Iris pigment epithelial cell (primary cell): ENCODE data around the gene NXPH2.

Source experiments
- DNase-seq: peaks from one replicate; pipeline ENCODE4 v3.0.0-alpha.2; 2011; ENCODE audit warnings: low read depth

The NXPH2 gene

GRCh38 chr2:138779781-138780445, at the start of gene NXPH2:
TSS of gene NXPH2 (minus strand) at chr2:138780390. CDS start at chr2:138780241, 149 bp downstream.
- DNase-seq, result no peak

- DNase-seq, result peak; percentile 17
Observed at GRCh38 chr2:138829326-138829919, 49.2 kb upstream of the NXPH2 start.

GRCh38 chr2:138827426-138828054, 47.4 kb upstream of the NXPH2 start:
- DNase-seq, result peak; percentile 67

- no peak for DNase-seq
Observed at GRCh38 chr2:138823666-138824065, 43.5 kb upstream of the NXPH2 start.

DNA sequence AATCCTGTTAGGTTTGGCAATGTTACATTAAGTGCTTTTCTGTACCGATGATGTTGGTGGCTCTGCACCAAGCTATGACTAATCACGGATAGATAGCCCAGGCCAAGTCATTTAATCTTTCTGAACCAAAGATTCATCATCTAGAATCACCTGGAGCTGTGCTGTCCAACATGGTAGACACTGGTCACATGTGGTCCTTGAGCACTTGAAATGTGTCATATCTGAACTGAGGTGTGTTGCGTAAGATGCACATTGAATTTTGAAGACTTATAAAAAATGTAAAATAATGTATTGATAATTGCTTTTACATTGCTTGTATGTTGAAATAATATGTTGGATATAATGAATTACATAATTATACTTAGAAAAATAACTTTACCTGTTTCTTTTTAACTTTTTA, 39.8 kb upstream of the NXPH2 start:
- no peak for DNase-seq

- DNase-seq, result no peak
Observed at GRCh38 chr2:138818556-138818955, 38.4 kb upstream of the NXPH2 start.

GRCh38 chr2:138814123-138814898, 34.1 kb upstream of the NXPH2 start:
- DNase-seq, result no peak

- no peak for DNase-seq
Observed at GRCh38 chr2:138811431-138811830, 31.2 kb upstream of the NXPH2 start.

DNA sequence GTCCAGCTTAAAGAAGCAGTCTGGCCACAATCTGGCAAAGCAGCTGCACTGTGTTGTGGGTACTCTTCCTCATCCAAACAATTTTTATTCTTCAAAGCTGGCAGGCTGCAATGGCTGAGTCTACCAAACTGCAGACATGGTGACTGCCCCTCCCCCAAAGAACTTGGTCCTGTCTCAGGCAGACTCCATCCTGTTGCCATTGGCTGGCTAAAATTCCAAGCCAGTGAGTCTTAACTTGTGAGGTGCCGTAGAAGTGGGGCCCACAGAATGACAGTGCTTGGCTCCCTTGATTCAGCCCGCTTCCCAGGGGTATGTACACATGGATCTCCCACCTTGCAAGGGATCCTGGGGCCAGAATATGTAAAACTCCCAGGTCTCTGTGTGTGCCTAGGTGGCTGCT, 14.5 kb upstream of the NXPH2 start:
- DNase-seq, result no peak

GRCh38 chr2:138787053-138787666, 7.0 kb upstream of the NXPH2 start:
- DNase-seq, result peak; percentile 48

- DNase-seq, result no peak
Observed at GRCh38 chr2:138782383-138782782, 2.2 kb upstream of the NXPH2 start.

DNA sequence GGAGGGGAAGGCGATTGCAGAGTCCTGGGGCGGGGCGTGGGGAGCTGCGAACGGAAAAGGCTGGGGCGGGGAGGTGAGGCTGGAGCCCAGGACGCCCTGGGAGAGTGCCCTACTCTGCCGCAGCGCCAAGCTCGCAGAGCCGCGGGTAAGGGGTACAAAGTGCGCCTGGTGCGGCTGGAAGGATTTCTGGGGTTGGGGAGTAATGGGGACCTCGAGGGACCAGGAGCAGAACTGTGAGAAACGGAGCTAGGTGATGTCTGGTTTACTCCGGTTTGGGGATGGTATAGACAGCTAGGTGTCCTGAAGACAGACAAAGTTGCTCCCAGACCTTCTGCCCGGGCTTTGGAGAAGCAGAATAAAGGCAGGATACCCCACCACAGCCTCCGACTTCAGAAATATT, 718 bp upstream of the NXPH2 start:
- DNase-seq, result no peak

GRCh38 chr2:138780446-138780880, 273 bp upstream of the NXPH2 start:
- no peak for DNase-seq

DNA sequence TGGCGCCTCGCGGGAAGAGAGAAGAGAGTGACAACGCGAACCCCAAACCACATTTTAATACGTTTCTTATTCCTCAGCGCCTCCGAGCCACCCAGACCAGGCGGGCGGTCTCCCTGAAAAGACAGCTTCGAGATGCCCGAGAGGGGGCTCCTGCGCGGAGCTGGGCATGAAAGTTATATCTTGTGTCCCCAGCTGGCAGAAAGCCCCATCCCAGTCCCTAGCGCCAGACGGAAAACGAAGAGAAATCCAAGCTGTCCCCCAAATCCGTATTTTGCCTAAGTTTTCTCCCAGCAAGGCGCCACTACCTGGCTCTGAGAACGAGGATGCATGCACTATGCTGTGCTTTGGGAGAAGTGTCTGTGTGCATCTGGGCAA, 797 bp downstream of the NXPH2 start:
- DNase-seq, result no peak

DNA sequence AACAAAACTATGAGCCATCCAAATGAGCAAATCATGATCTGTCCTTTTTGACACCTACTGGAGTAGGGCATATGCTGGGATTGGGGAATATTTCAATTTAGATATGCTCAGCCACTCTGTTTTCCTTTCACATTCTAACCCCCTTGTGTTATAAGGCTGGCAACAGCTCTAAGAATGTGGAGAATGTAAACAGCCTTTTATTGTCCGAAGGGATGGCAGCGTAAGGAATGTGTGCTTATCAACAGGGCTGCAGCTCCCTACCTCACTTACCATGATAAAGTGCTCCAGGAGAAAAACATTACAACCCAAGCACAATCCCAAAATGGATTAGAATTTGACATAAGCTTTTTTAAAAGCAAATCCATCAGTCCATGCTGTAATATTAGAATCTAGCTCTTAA, 2.2 kb downstream of the NXPH2 start:
- DNase-seq, result peak; percentile 23

- DNase-seq, result no peak
Observed at GRCh38 chr2:138775736-138776135, 4.5 kb downstream of the NXPH2 start.

DNA sequence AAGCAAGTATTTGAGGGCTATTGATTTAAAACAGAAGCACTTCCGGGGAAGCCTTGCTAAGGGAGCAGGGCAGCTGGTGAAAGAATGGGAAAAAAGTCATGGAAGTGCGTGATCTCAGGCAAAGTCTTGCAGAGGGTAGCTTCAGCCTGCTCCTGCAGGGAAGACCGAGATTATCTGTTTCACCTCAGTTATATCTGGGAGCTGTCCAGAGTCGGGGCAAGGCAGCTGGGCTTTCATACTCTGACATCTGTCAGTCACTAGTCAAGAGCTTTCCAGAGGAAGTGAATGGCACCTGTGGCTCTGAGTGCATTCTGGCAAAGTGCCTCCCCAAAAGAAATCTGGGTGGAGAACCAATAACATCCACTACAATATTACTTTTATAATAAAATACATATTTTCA, 8.7 kb downstream of the NXPH2 start:
- no peak for DNase-seq

DNA sequence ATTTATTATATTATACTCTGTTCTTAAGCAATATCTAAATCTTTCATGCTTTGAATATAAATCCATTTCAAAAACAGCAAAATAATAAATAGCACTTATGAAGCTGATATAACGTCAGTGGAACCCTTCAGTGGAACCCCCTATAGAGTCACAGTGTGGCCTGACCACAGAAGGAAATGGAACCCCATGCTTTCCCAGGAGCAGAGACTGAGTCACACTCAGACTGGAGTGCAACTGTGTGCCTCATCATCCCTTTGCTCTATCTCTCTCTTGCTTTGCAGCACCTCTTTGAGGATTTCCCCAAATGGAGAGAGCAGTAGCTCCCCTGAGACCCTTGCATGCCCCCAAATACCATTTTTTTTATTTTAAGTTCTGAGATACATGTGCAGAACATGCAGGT, 13.1 kb downstream of the NXPH2 start:
- DNase-seq, result peak; percentile 9

GRCh38 chr2:138766464-138766863, 13.7 kb downstream of the NXPH2 start:
- DNase-seq, result no peak

DNA sequence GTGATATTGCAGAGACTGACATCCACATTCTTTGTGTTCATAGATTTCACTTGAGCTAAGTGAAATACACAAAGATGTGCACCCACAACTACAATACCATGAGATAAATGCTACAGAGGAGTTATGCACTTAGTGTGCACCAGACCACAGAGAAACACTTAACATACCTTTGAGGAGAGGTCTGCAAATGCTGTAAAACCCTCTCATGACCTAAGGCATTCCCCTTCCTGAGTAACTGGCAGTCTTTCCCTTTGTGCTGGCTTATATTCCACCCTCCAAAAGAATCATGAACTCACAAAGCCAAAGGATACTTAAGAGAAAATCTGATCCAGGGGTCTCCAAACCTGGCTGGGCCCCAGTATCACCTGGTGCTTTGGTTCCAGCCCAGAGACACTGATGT, 16.2 kb downstream of the NXPH2 start:
- no peak for DNase-seq

GRCh38 chr2:138762533-138762932, 17.7 kb downstream of the NXPH2 start:
- no peak for DNase-seq

DNA sequence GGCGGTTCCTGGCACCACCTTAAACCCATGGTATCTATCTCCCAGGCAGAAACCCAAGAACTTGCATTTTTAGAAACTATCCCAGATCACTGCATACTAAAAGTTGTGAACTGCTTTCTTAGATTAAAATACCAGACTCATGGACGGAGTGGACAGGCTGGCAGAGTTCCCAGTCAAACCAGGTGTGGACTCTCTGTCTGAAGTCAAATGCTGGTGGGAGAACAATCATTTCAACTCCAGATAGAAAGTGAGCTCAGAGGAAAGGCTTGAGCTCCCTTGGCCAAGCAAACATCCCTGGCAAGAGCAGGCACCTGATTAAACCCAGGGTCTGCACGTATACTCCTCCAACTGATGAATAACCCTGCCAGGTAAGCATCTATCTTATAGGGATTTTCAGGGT, 19.5 kb downstream of the NXPH2 start:
- DNase-seq, result no peak
